Left lung (tissue), 10 donors: ENCODE measurements around the gene CCDC157. TPM values are rescaled to one million over a fixed set of nuclear protein-coding genes. Genes with fewer than 3 reads are reported as not detected.

Experiments
- ATAC-seq: fragments of 200-7000 bp; cut with Tn5 transposase; one replicate; pipeline ENCODE4 v1.9.1; 2020; ENCODE audit warnings: moderate library complexity
- DNase-seq, 4 donors: peaks; one replicate each; pipeline ENCODE4 v3.0.0-alpha.2; 2013 to 2020
- H3K27ac ChIP-seq, 2 donors: fragments of 200-600 bp; sonication (generic) in 1 of 2; one replicate each; pipeline versions ENCODE4 v1.5.0 to v1.8.0; 2020 to 2021
- H3K27me3 ChIP-seq, 2 donors: fragments of 200-600 bp; sonication (generic) in 1 of 2; one replicate each; pipeline versions ENCODE4 v1.5.0 to v1.8.0; 2020 to 2021
- H3K36me3 ChIP-seq, 2 donors: fragments of 200-600 bp; sonication (generic) in 1 of 2; one replicate each; pipeline versions ENCODE4 v1.5.0 to v1.8.0; 2020 to 2021
- H3K4me1 ChIP-seq, 2 donors: fragments of 200-600 bp; one replicate each; pipeline ENCODE4 v1.8.0; 2021
- H3K4me3 ChIP-seq, 2 donors: fragments of 200-600 bp; sonication (generic) in 1 of 2; one replicate each; pipeline versions ENCODE4 v1.5.0 to v1.8.0; 2020 to 2021; ENCODE audit warnings: mild to moderate bottlenecking in 1 of 2
- H3K9me3 ChIP-seq, 2 donors: fragments of 200-600 bp; sonication (generic) in 1 of 2; one replicate each; pipeline versions ENCODE4 v1.5.0 to v1.8.0; 2020 to 2021
- CTCF ChIP-seq, 2 donors: fragments of 200-600 bp; sonication (generic) in 1 of 2; IDR thresholded peaks; one replicate each; pipeline versions ENCODE4 v1.5.0 to v1.8.0; 2021; ENCODE audit warnings: antibody characterized with exemption in 2 of 2
- intact Hi-C, 2 donors: fragments of 100-400 bp; cut with DNase I; formaldehyde crosslinking; loops; one replicate each; pipeline versions ENCODE4 v1.11.2 to v1.14.2; 2022
- polyA plus RNA-seq, 6 donors: library from polyadenylated mRNA; unstranded; fragments of 120-200 nt; gene quantifications; one replicate each; pipeline ENCODE4 v1.2.1, GENCODE V29; 2013; ENCODE audit not compliant: insufficient read length in 6 of 6
- total RNA-seq, 2 donors: library from RNA; stranded (reverse); fragmentation: NEBNext Ultra II Directional; extraction: Animal tissue kit (Norgen Biotek cat#: 25700); gene quantifications; one replicate each; pipeline ENCODE4 v1.2.1, GENCODE V29; 2021
- donor health status: DM: no; HTN: yes; CAD: no.
- donor health status: DM: no; HTN: no; CAD: no.

Gene CCDC157
- total and polyA plus RNA-seq, 8 donors: 2.8 to 8.1 (median 4.2) TPM

DNA sequence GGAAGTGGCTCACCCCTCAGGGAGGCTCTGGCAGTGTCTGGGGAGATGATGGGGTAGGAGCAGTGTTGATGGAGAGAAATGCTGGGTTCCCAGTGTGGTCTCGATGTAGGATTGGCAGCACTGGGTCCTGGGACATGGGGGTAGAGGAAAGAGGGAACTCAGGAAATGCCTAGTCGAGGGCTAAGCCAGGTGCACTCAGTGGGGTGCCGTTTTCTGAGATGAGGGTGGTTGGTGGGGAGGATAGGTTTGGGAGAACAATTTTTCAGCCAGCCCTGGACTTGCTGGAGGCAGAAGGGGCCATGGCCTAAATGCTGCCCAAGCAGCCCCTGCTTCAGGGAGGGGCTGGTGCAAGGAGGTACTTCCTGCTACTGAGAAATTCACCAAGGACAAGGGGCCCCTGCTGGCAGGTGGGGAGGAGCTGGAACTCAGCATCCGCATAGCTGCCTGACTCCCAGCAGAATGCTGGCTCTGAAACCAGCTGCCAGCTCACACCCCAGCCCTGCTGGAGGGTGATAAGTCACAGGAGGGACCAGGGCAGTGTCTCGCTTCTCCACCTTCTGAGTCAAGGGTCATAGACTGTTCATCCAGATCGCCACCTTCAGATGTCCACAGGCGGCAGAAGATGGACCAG, 6.0 kb downstream of the CCDC157 start:
- H3K4me3 ChIP-seq: no peak overlapping the region
- H3K4me1 ChIP-seq: peaks cover 0 to under 1% of the 10 kb centered on the region in 2 donors
- H3K36me3 ChIP-seq: peaks cover 0 to 10% of the 10 kb centered on the region in 2 donors
- TF ChIP-seq CTCF (IDR thresholded peaks at IDR 0.05): no peak
- ATAC-seq: no peak
- no peaks in the 10 kb centered on the region for H3K27me3 ChIP-seq
- intact Hi-C loops: no loop called here
- no peaks in the 10 kb centered on the region for H3K9me3 ChIP-seq
- DNase-seq: no peak
- H3K27ac ChIP-seq: no peak overlapping the region

DNA sequence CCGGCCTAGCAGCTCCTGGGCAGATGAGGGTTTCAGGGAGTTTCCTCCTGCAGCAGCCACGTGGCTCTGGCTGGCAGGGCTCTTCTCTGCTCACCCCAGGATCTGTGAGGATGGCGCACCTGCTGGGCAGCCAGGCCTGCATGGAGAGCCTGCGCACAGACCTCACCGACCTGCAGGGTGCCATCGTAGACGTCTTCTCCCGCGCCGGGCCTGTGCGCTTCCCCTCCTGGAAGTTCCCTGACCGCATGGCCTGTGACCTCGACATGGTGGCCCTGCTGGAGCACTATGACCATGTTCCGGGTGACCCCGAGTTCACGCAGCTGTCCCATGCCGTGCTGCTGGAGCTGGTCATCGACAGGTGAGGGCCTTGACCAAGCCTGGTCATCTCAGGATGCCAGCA, 9.1 kb downstream of the CCDC157 start:
- no peak for ATAC-seq
- Histone ChIP-seq H3K4me1 (no peaks in the 10 kb centered on the region), H3K9me3 (no peaks in the 10 kb centered on the region), H3K4me3 (no peak overlapping the region), H3K27ac (no peak overlapping the region), H3K27me3 (no peaks in the 10 kb centered on the region), H3K36me3 (peaks cover 0 to 10% of the 10 kb centered on the region in 2 donors)
- no peak for TF ChIP-seq CTCF (IDR thresholded peaks at IDR 0.05)
- intact Hi-C loops: no loop called here
- DNase-seq: peak in 1 of 4 donors; percentile 66

DNA sequence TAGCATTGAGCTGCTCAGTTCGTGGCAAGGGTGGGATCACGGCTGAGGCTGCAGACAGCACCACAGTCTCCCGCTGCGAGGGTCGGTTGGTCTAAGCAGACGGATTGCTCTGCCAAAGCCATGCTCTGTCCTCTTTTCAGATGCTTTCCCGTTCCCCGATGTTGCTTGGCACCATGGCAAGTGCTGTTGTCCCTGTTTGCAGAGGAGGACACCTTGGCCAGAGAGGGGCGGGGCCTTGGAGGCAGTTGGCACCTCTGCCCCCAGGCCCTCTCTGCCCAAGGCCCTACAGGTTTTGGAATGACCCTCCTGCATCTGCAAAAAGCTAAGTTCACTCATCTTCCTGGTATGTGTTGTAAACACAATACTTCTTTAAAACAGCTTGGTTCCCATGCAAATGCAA, 11.6 kb downstream of the CCDC157 start:
- Histone ChIP-seq H3K9me3 (no peaks in the 10 kb centered on the region), H3K4me3 (no peak overlapping the region), H3K4me1 (peaks cover 0 to 13% of the 10 kb centered on the region in 2 donors), H3K27me3 (no peaks in the 10 kb centered on the region), H3K27ac (no peak overlapping the region), H3K36me3 (peaks cover 0 to 10% of the 10 kb centered on the region in 2 donors)
- no peak for ATAC-seq
- intact Hi-C loops: no loop called here
- DNase-seq: peak in 1 of 4 donors; percentile 61
- TF ChIP-seq CTCF (IDR thresholded peaks at IDR 0.05): no peak

GRCh38 chr22:30370641-30371230, 13.9 kb downstream of the CCDC157 start:
- no peaks in the 10 kb centered on the region for H3K27me3 ChIP-seq
- intact Hi-C loops: no loop called here
- H3K4me3 ChIP-seq: no peak overlapping the region
- peaks cover 0 to 16% of the 10 kb centered on the region in 2 donors for H3K4me1 ChIP-seq
- H3K36me3 ChIP-seq: peaks cover 0 to 6% of the 10 kb centered on the region in 2 donors
- H3K9me3 ChIP-seq: no peaks in the 10 kb centered on the region
- H3K27ac ChIP-seq: no peak overlapping the region
- no peak for ATAC-seq
- no peak for TF ChIP-seq CTCF (IDR thresholded peaks at IDR 0.05)
- peak in 1 of 4 donors; percentile 76 for DNase-seq

DNA sequence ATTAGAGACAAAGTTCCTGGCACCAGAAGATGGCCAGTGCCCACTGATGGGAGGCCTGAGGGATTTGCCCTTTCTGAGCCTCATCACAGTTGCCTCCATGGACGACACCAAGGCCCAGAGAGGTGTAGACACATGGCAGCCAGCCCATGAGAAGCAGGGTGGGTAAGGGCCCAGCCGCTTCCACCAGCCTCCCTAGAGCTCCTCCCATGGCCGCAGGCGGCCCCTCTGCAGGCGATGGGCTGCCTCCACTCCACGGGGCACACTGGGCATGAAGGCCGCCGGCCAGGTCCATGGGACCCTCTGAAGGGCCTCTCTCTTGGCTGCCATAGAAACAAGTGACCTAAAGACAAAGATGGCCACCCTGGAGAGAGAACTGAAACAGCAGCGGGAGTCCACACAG, 14.5 kb downstream of the CCDC157 start:
- TF ChIP-seq CTCF (IDR thresholded peaks at IDR 0.05): no peak
- intact Hi-C loops: no loop called here
- H3K36me3 ChIP-seq: peaks cover 0 to under 1% of the 10 kb centered on the region in 2 donors
- H3K27ac ChIP-seq: no peak overlapping the region
- H3K9me3 ChIP-seq: no peaks in the 10 kb centered on the region
- DNase-seq (peak in 1 of 4 donors; percentile 71), ATAC-seq (no peak)
- no peaks in the 10 kb centered on the region for H3K27me3 ChIP-seq
- H3K4me1 ChIP-seq: peaks cover 0 to 16% of the 10 kb centered on the region in 2 donors
- H3K4me3 ChIP-seq: no peak overlapping the region
